ENCODE measurements around the gene REPIN1. TPM values are rescaled to one million over a fixed set of nuclear protein-coding genes. Genes with fewer than 3 reads are reported as not detected.
A peak's percentile ranks its signal among the peaks of the same experiment; 100 is the strongest.

Gene REPIN1
- total and polyA plus RNA-seq, 9 of the 15 experiments (the other 6 are each of a cell fraction or from before 2014, with no cell fraction given), result 8.1 to 283 (median 94.3) TPM

- TF ChIP-seq ATF2 (CRISPR knock-in tag; IDR thresholded peaks at IDR 0.05) (no peak), SIN3A (IDR thresholded peaks at IDR 0.05; ENCODE audit: borderline replicate concordance in 2 of 2, control insufficient read depth in 1 of 2, low read depth in 2 of 2, low read length in 2 of 2) (peak in 1 of 2 experiments; percentile 50; a peak in 2 of 4 replicates), TARDBP (IDR thresholded peaks at IDR 0.05) (peak; percentile 67; the same call in 1 of the 2 replicates), BMI1 (IDR thresholded peaks at IDR 0.05; ENCODE audit: low read length) (no peak), TBL1XR1 (IDR thresholded peaks at IDR 0.05; ENCODE audit: low read length in 2 of 2) (0 out of 4 replicates have a peak, but pooled peaks of 1 of the 2 experiments have one; percentile 39), HNRNPLL (IDR thresholded peaks at IDR 0.05; ENCODE audit: low read depth, low read length, poor library complexity, severe bottlenecking) (peak; percentile 92), RAD51 (IDR thresholded peaks at IDR 0.05; ENCODE audit: borderline replicate concordance, low read depth) (peak; percentile 84), ZNF507 (tag; conservative IDR thresholded peaks at IDR 0.05) (no peak), YY1 (IDR thresholded peaks at IDR 0.05; ENCODE audit: borderline replicate concordance in 1 of 3, control insufficient read depth in 1 of 3, extremely low read depth in 1 of 3, insufficient read depth in 3 of 3, insufficient read length in 1 of 3, insufficient replicate concordance in 2 of 3, low read depth in 1 of 3, low read length in 2 of 3) (peak in 2 of 3 experiments; percentile 62 to 63), U2AF1 (optimal IDR thresholded peaks at IDR 0.05; ENCODE audit: low read depth, low read length) (peak; percentile 92), FOS (IDR thresholded peaks at IDR 0.05; ENCODE audit: extremely low read depth, insufficient read length) (peak; percentile 99), ZNF282 (CRISPR knock-in tag; IDR thresholded peaks at IDR 0.05) (no peak), POLR2AphosphoS5 (IDR thresholded peaks at IDR 0.05; ENCODE audit: control insufficient read depth, insufficient read depth, low read depth, low read length) (peak; percentile 82; the same call in 1 of the 2 replicates), MLLT1 (IDR thresholded peaks at IDR 0.05) (peak in 1 of 2 experiments; percentile 81; a peak in 1 of 4 replicates), KAT7 (CRISPR knock-in tag; IDR thresholded peaks at IDR 0.05; ENCODE audit: borderline replicate concordance) (peak; percentile 88), KDM2B (CRISPR knock-in tag; IDR thresholded peaks at IDR 0.05) (peak; percentile 57), MAFF (IDR thresholded peaks at IDR 0.05; ENCODE audit: low read length) (no peak), MYC (IDR thresholded peaks at IDR 0.05; ENCODE audit: low read depth, low read length) (peak; percentile 81), MYC (CRISPR knock-in tag; IDR thresholded peaks at IDR 0.05; ENCODE audit: borderline replicate concordance, low read depth) (no peak), SREBF2 (CRISPR knock-in tag; IDR thresholded peaks at IDR 0.05) (no peak), ZFP1 (CRISPR knock-in tag; IDR thresholded peaks at IDR 0.05) (peak; percentile 34), PRDM10 (IDR thresholded peaks at IDR 0.05; ENCODE audit: partially characterized antibody) (peak; percentile 9)
Observed at GRCh38 chr7:150378853-150379440, 10.3 kb downstream of the REPIN1 start, which contains the start of gene ZNF775 (continued).

Measured in K562 (cell line).